Measurements from ENCODE around the gene ZNF12. TPM values are rescaled to one million over a fixed set of nuclear protein-coding genes. Genes with fewer than 3 reads are reported as not detected.

ZNF12 gene
- total RNA-seq, 2 donors from 2014 or later: 24.2 to 29.4 TPM

GRCh38 chr7:6650086-6650485, 56.7 kb downstream of the ZNF12 start:
- Histone ChIP-seq H3K36me3 (ENCODE audit: control insufficient read depth, insufficient read depth, low read length) (peaks cover 17% of the 10 kb centered on the region), H3K4me1 (ENCODE audit: control insufficient read depth, insufficient read depth, low read length) (no peaks in the 10 kb centered on the region), H3K9ac (ENCODE audit: extremely low read depth, low read length, poor library complexity, severe bottlenecking) (no peak overlapping the region), H3K27ac (ENCODE audit: low read depth, low read length) (no peak overlapping the region), H3K4me3 (ENCODE audit: low read length) (no peak overlapping the region), H3K9me3 (ENCODE audit: control insufficient read depth, low read length) (no peaks in the 10 kb centered on the region), H3K27me3 (ENCODE audit: control insufficient read depth, insufficient read depth, low read length, poor library complexity, severe bottlenecking) (no peaks in the 10 kb centered on the region)
- H3K36me3 Mint-ChIP-seq (ENCODE audit: low read depth): peaks cover 35% of the 10 kb centered on the region
- no peak overlapping the region for H3K27ac Mint-ChIP-seq
- no peaks in the 10 kb centered on the region for H3K4me1 Mint-ChIP-seq
- peak; percentile 16 for DNase-seq
- H3K9me3 Mint-ChIP-seq: peaks cover 14% of the 10 kb centered on the region
- H3K4me3 Mint-ChIP-seq: no peak overlapping the region
- 92 to 97% methylated on average over 7 to 10 of the region's 10 CpGs for WGBS, 2 experiments (ENCODE audit: insufficient coverage in 1 of 2, insufficient read length in 1 of 2)
- TF ChIP-seq CTCF (conservative IDR thresholded peaks at IDR 0.05): no peak
- no peaks in the 10 kb centered on the region for H3K27me3 Mint-ChIP-seq (ENCODE audit: insufficient read depth)

DNA sequence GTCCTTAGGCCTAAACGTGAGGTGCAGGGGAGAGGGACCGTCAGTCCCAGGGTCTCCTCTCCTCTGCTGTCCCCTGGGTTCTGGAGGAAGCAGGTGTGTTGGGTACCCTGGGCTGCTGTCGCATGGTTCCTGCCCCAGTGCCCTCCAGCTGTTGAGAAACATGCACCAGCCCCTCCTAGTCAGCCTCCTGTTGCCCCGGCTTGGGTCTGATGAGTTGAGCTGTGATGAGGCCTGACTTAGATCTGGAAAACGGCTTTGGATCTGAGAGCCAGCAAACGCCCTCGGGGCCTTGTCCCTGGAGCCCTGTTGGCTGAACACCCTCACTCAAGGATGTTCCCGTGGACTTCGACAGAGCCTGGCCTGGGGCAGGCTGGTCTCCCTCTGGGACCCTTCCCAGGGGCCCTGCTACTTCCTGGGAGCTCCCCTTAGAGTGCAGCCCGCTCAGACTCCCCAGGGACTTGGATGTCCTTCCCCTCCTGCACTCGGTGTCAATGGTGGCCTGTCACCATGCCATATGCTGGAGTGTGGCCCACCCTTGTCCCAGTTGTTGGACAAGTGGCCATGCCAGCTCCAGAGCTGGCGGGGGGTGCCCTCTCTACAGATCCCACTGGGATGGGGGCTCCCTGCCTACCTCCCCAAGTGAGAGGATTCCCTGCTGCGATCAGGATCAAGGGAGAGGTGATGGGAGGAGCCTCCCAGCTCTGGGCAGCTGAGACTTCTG, 57.3 kb downstream of the ZNF12 start:
- Mint-ChIP-seq H3K27me3 (ENCODE audit: insufficient read depth) (no peaks in the 10 kb centered on the region), H3K36me3 (ENCODE audit: low read depth) (peaks cover 38% of the 10 kb centered on the region), H3K4me1 (no peaks in the 10 kb centered on the region), H3K27ac (no peak overlapping the region), H3K9me3 (peaks cover 10% of the 10 kb centered on the region), H3K4me3 (no peak overlapping the region)
- no peaks in the 10 kb centered on the region for H3K4me1 ChIP-seq (ENCODE audit: control insufficient read depth, insufficient read depth, low read length)
- no peaks in the 10 kb centered on the region for H3K9me3 ChIP-seq (ENCODE audit: control insufficient read depth, low read length)
- no peak for TF ChIP-seq CTCF (conservative IDR thresholded peaks at IDR 0.05)
- no peak overlapping the region for H3K9ac ChIP-seq (ENCODE audit: extremely low read depth, low read length, poor library complexity, severe bottlenecking)
- H3K27ac ChIP-seq (ENCODE audit: low read depth, low read length): no peak overlapping the region
- H3K36me3 ChIP-seq (ENCODE audit: control insufficient read depth, insufficient read depth, low read length): peaks cover 24% of the 10 kb centered on the region
- DNase-seq: peak; percentile 27
- no peaks in the 10 kb centered on the region for H3K27me3 ChIP-seq (ENCODE audit: control insufficient read depth, insufficient read depth, low read length, poor library complexity, severe bottlenecking)
- H3K4me3 ChIP-seq (ENCODE audit: low read length): no peak overlapping the region
- 93 to 100% methylated on average over 8 to 13 of the region's 13 CpGs for WGBS, 2 experiments (ENCODE audit: insufficient coverage in 1 of 2, insufficient read length in 1 of 2)

DNA sequence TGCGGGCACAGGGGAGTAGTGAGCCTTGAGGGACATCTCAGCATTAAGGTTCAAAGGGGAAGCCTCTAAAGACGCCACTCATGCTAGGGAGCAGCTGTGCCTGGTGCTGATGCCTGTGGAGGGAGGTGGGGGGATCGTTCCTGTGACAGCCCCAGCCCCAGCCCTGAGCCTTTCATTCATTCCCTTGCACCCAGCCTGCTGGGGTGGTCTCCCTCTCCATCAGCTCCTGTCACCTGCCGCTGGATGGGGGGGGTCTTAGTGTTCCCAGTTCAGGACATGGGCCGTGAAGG, 58.0 kb downstream of the ZNF12 start:
- H3K9me3 Mint-ChIP-seq: peaks cover 10% of the 10 kb centered on the region
- peaks cover 27% of the 10 kb centered on the region for H3K36me3 ChIP-seq (ENCODE audit: control insufficient read depth, insufficient read depth, low read length)
- no peak overlapping the region for H3K4me3 ChIP-seq (ENCODE audit: low read length)
- no peaks in the 10 kb centered on the region for H3K4me1 Mint-ChIP-seq
- no peak for TF ChIP-seq CTCF (conservative IDR thresholded peaks at IDR 0.05)
- H3K27me3 ChIP-seq (ENCODE audit: control insufficient read depth, insufficient read depth, low read length, poor library complexity, severe bottlenecking): no peaks in the 10 kb centered on the region
- H3K4me1 ChIP-seq (ENCODE audit: control insufficient read depth, insufficient read depth, low read length): no peaks in the 10 kb centered on the region
- 93 to 100% methylated on average over 2 to 5 of the region's 5 CpGs for WGBS, 2 experiments (ENCODE audit: insufficient coverage in 1 of 2, insufficient read length in 1 of 2)
- no peak overlapping the region for H3K27ac Mint-ChIP-seq
- peak; percentile 22 for DNase-seq
- H3K27ac ChIP-seq (ENCODE audit: low read depth, low read length): no peak overlapping the region
- no peak overlapping the region for H3K4me3 Mint-ChIP-seq
- H3K9me3 ChIP-seq (ENCODE audit: control insufficient read depth, low read length): no peaks in the 10 kb centered on the region
- no peak overlapping the region for H3K9ac ChIP-seq (ENCODE audit: extremely low read depth, low read length, poor library complexity, severe bottlenecking)
- peaks cover 42% of the 10 kb centered on the region for H3K36me3 Mint-ChIP-seq (ENCODE audit: low read depth)
- no peaks in the 10 kb centered on the region for H3K27me3 Mint-ChIP-seq (ENCODE audit: insufficient read depth)

Measured in endodermal cell (in vitro differentiated cells).